Upper lobe of right lung (tissue), 1 donor: Measurements from ENCODE around the gene DLK1. TPM values are rescaled to one million over a fixed set of nuclear protein-coding genes. Genes with fewer than 3 reads are reported as not detected.

Experiments
- ATAC-seq: fragments of 200-7000 bp; cut with Tn5 transposase; one replicate; pipeline ENCODE4 v1.9.1; 2020; ENCODE audit warnings: mild to moderate bottlenecking, moderate library complexity
- DNase-seq: peaks from one replicate; pipeline ENCODE4 v3.0.0-alpha.2; 2020
- H3K27ac ChIP-seq: fragments of 200-600 bp; one replicate; pipeline ENCODE4 v1.8.0; 2022
- H3K27me3 ChIP-seq: fragments of 200-600 bp; one replicate; pipeline ENCODE4 v1.8.0; 2022; ENCODE audit warnings: mild to moderate bottlenecking
- H3K36me3 ChIP-seq: fragments of 200-600 bp; one replicate; pipeline ENCODE4 v1.8.0; 2022
- H3K4me1 ChIP-seq: fragments of 200-600 bp; one replicate; pipeline ENCODE4 v1.8.0; 2022
- H3K4me3 ChIP-seq: fragments of 200-600 bp; one replicate; pipeline ENCODE4 v1.8.0; 2022; ENCODE audit warnings: mild to moderate bottlenecking
- H3K9me3 ChIP-seq: fragments of 200-600 bp; one replicate; pipeline ENCODE4 v1.8.0; 2022
- CTCF ChIP-seq: fragments of 200-600 bp; IDR thresholded peaks from one replicate; pipeline ENCODE4 v1.8.0; 2022; ENCODE audit warnings: antibody characterized with exemption
- intact Hi-C: fragments of 100-400 bp; cut with DNase I; formaldehyde crosslinking; loops from one replicate; pipeline ENCODE4 v1.11.0; 2022
- total RNA-seq: library from RNA; stranded (reverse); fragmentation: NEBNext Ultra II Directional; extraction: Animal tissue kit (Norgen Biotek cat#: 25700); gene quantifications from one replicate; pipeline ENCODE4 v1.2.1, GENCODE V29; 2021
- donor health status: DM: no; HTN: yes; CAD: no; lungs with severe emphysema.

The DLK1 gene
- total RNA-seq, 1 donor from 2014 or later = not detected

GRCh38 chr14:100727873-100728240 is 1.2 kb downstream of the DLK1 start:
- H3K9me3 ChIP-seq = no peaks in the 10 kb centered on the region
- TF ChIP-seq CTCF = no peak
- H3K4me3 ChIP-seq = no peak overlapping the region
- no peak for DNase-seq
- peaks cover 57% of the 10 kb centered on the region for H3K27me3 ChIP-seq
- no peak for ATAC-seq
- intact Hi-C loops = no loop called here
- H3K4me1 ChIP-seq = no peaks in the 10 kb centered on the region
- H3K36me3 ChIP-seq = no peaks in the 10 kb centered on the region
- no peak overlapping the region for H3K27ac ChIP-seq

- H3K4me1 ChIP-seq = no peaks in the 10 kb centered on the region
Measured at GRCh38 chr14:100728962-100729361, 2.3 kb downstream of the DLK1 start.

GRCh38 chr14:100729982-100730381 is 3.3 kb downstream of the DLK1 start:
- no peak for TF ChIP-seq CTCF
- H3K4me3 ChIP-seq = no peak overlapping the region
- H3K36me3 ChIP-seq = no peaks in the 10 kb centered on the region
- peaks cover 57% of the 10 kb centered on the region for H3K27me3 ChIP-seq
- no peak for DNase-seq
- intact Hi-C loops = no loop called here
- H3K9me3 ChIP-seq = no peaks in the 10 kb centered on the region
- H3K27ac ChIP-seq = no peak overlapping the region
- no peaks in the 10 kb centered on the region for H3K4me1 ChIP-seq
- no peak for ATAC-seq

More at GRCh38 chr14:100728962-100729361, 2.3 kb downstream of the DLK1 start:
- Histone ChIP-seq H3K4me3 (no peak overlapping the region), H3K9me3 (no peaks in the 10 kb centered on the region), H3K27me3 (peaks cover 57% of the 10 kb centered on the region), H3K27ac (no peak overlapping the region), H3K36me3 (no peaks in the 10 kb centered on the region)
- intact Hi-C loops = no loop called here
- TF ChIP-seq CTCF = no peak
- no peak for DNase-seq
- ATAC-seq = no peak

- Histone ChIP-seq H3K27ac (no peak overlapping the region), H3K27me3 (peaks cover 51% of the 10 kb centered on the region)
- intact Hi-C loops = no loop called here
Measured at GRCh38 chr14:100730581-100730980, 3.9 kb downstream of the DLK1 start.

GRCh38 chr14:100731011-100731670 is 4.4 kb downstream of the DLK1 start:
- no peak for TF ChIP-seq CTCF
- peaks cover 45% of the 10 kb centered on the region for H3K27me3 ChIP-seq
- H3K27ac ChIP-seq = no peak overlapping the region
- ATAC-seq = no peak
- DNase-seq = peak; percentile 15
- no peaks in the 10 kb centered on the region for H3K4me1 ChIP-seq
- H3K36me3 ChIP-seq = no peaks in the 10 kb centered on the region
- no peak overlapping the region for H3K4me3 ChIP-seq
- intact Hi-C loops = no loop called here
- H3K9me3 ChIP-seq = no peaks in the 10 kb centered on the region

More at GRCh38 chr14:100730581-100730980, 3.9 kb downstream of the DLK1 start:
- DNase-seq = no peak
- no peak for ATAC-seq
- Histone ChIP-seq H3K4me3 (no peak overlapping the region), H3K9me3 (no peaks in the 10 kb centered on the region), H3K36me3 (no peaks in the 10 kb centered on the region), H3K4me1 (no peaks in the 10 kb centered on the region)
- no peak for TF ChIP-seq CTCF
